H1 (cell line): ENCODE data around the gene RYR3. TPM values are rescaled to one million over a fixed set of nuclear protein-coding genes. Genes with fewer than 3 reads are reported as not detected.

Experiments used
- CTCF ChIA-PET: fragments of 300-600 bp; sonication (Branson Sonifier 250); formaldehyde crosslinking; loops from one replicate; lab custom pipeline; 2021; ENCODE audit not compliant: partially characterized antibody; lab: Charles Lee
- POLR2A ChIA-PET: fragments of 300-600 bp; sonication (Branson Sonifier 250); formaldehyde crosslinking; loops from one replicate; lab custom pipeline; 2021; ENCODE audit warnings: inconsistent platforms; ENCODE audit not compliant: partially characterized antibody; lab: Charles Lee
- DNase-seq, 2 experiments: peaks; one replicate each; pipeline versions ENCODE4 v3.0.0 to v3.0.0-alpha.2; 2010 to 2022; ENCODE audit warnings: low spot score in 2 of 2, low read depth in 1 of 2, mixed read lengths in 1 of 2
- FAIRE-seq: peaks from 2 replicates; lab custom pipeline; 2011; peaks lifted over from hg19 to GRCh38; lab: Jason Lieb, UNC
- H2AFZ ChIP-seq: 2 replicates; pipeline ENCODE4 v1.8.1; 2012; ENCODE audit warnings: low read length, inconsistent platforms
- H2AK5ac ChIP-seq: 2 replicates; pipeline ENCODE4 v1.6.1; 2013; ENCODE audit warnings: low read depth, low read length
- H2BK120ac ChIP-seq: replicated peaks from 2 replicates; pipeline ENCODE3; 2013; ENCODE audit warnings: low read depth, low read length, inconsistent platforms
- H2BK12ac ChIP-seq: 2 replicates; pipeline ENCODE4 v1.6.1; 2013; ENCODE audit warnings: low read depth, low read length
- H2BK15ac ChIP-seq: 2 replicates; pipeline ENCODE4 v1.6.1; 2013; ENCODE audit warnings: low read length
- H2BK20ac ChIP-seq: 2 replicates; pipeline ENCODE4 v1.6.1; 2013; ENCODE audit warnings: low read length
- H2BK5ac ChIP-seq: 2 replicates; pipeline ENCODE4 v1.6.1; 2013; ENCODE audit warnings: low read depth, low read length
- H3K14ac ChIP-seq: 2 replicates; pipeline ENCODE4 v1.6.1; 2013; ENCODE audit warnings: inconsistent platforms; ENCODE audit not compliant: insufficient read length
- H3K18ac ChIP-seq: 2 replicates; pipeline ENCODE4 v1.6.1; 2013; ENCODE audit warnings: low read length; ENCODE audit errors: extremely low read depth
- H3K23ac ChIP-seq: 2 replicates; pipeline ENCODE4 v1.6.1; 2013; ENCODE audit warnings: inconsistent platforms; ENCODE audit not compliant: insufficient read length
- H3K23me2 ChIP-seq: 2 replicates; pipeline ENCODE4 v1.6.1; 2013; ENCODE audit warnings: low read depth, low read length
- H3K27ac ChIP-seq: 2 replicates; pipeline ENCODE4 v1.6.1; 2011; ENCODE audit warnings: low read depth, low read length, inconsistent platforms
- H3K27me3 ChIP-seq, 4 experiments: replicated peaks in 1 of 4; 1 replicate in 1 of 4; 2 replicates in 3 of 4; pipeline versions ENCODE4 v1.6.1 to v1.8.1; 2011 to 2013; ENCODE audit warnings: low read length in 3 of 4, mild to moderate bottlenecking in 3 of 4, inconsistent platforms in 2 of 4, mixed read lengths in 2 of 4, moderate library complexity in 1 of 4; ENCODE audit not compliant: control insufficient read depth in 3 of 4, insufficient read depth in 3 of 4; ENCODE audit errors: extremely low read depth in 1 of 4
- H3K36me3 ChIP-seq, 4 experiments: 2 replicates each; pipeline versions ENCODE4 v1.6.1 to v1.8.1; 2011 to 2013; ENCODE audit warnings: mild to moderate bottlenecking in 4 of 4, low read length in 3 of 4, moderate library complexity in 2 of 4, control low read depth in 1 of 4, inconsistent platforms in 1 of 4; ENCODE audit not compliant: insufficient read depth in 4 of 4, control insufficient read depth in 2 of 4
- H3K4ac ChIP-seq: replicated peaks from 2 replicates; pipeline ENCODE3; 2013; ENCODE audit warnings: low read length, low read depth, mixed read lengths, inconsistent platforms; ENCODE audit not compliant: insufficient read length
- H3K4me1 ChIP-seq, 4 experiments: replicated peaks in 1 of 4; 1 replicate in 1 of 4; 2 replicates in 3 of 4; pipeline versions ENCODE4 v1.6.1 to v1.8.1; 2011 to 2013; ENCODE audit warnings: low read length in 3 of 4, inconsistent platforms in 2 of 4, mixed read lengths in 1 of 4; ENCODE audit not compliant: insufficient read depth in 4 of 4, control insufficient read depth in 3 of 4
- H3K4me2 ChIP-seq, 2 experiments: 2 replicates each; pipeline versions ENCODE4 v1.6.1 to v1.8.1; 2011 to 2013; ENCODE audit warnings: low read depth in 2 of 2, low read length in 2 of 2, control low read depth in 1 of 2, inconsistent platforms in 1 of 2, mild to moderate bottlenecking in 1 of 2; ENCODE audit not compliant: insufficient read depth in 1 of 2
- H3K4me3 ChIP-seq, 4 experiments: fragments of 200-600, 300-600 bp in 1 of 4; sonication (generic), shearing (Covaris generic), sonication (Bioruptor Twin) in 1 of 4; 2 replicates each; pipeline versions ENCODE4 v1.5.1 to v1.8.1; 2011 to 2016; ENCODE audit warnings: low read length in 4 of 4, low read depth in 3 of 4, control low read depth in 2 of 4, inconsistent platforms in 2 of 4, mild to moderate bottlenecking in 2 of 4, mixed read lengths in 1 of 4, moderate library complexity in 1 of 4; ENCODE audit not compliant: insufficient read depth in 2 of 4; ENCODE audit errors: extremely low read depth in 1 of 4
- H3K56ac ChIP-seq: replicated peaks from 2 replicates; pipeline ENCODE3; 2013; ENCODE audit warnings: low read depth, mild to moderate bottlenecking, mixed read lengths, low read length, inconsistent platforms; ENCODE audit not compliant: insufficient read length
- H3K79me1 ChIP-seq: 2 replicates; pipeline ENCODE4 v1.6.1; 2013; ENCODE audit warnings: low read depth, low read length, control low read depth
- H3K79me2 ChIP-seq, 2 experiments: 2 replicates each; pipeline versions ENCODE4 v1.6.1 to v1.8.1; 2012 to 2013; ENCODE audit warnings: low read length in 2 of 2, mild to moderate bottlenecking in 2 of 2, inconsistent platforms in 1 of 2; ENCODE audit not compliant: insufficient read depth in 2 of 2, control insufficient read depth in 1 of 2
- H3K9ac ChIP-seq, 4 experiments: replicated peaks in 1 of 4; 1 replicate in 1 of 4; 2 replicates in 3 of 4; pipeline versions ENCODE4 v1.6.1 to v1.8.1; 2011 to 2013; ENCODE audit warnings: low read depth in 3 of 4, low read length in 3 of 4, control low read depth in 2 of 4, mild to moderate bottlenecking in 2 of 4, moderate library complexity in 2 of 4, inconsistent platforms in 1 of 4; ENCODE audit errors: extremely low read depth in 1 of 4
- H3K9me3 ChIP-seq, 2 experiments: 2 replicates each; pipeline versions ENCODE4 v1.6.1 to v1.8.1; 2012 to 2013; ENCODE audit warnings: mild to moderate bottlenecking in 2 of 2, moderate library complexity in 2 of 2, control low read depth in 1 of 2, inconsistent platforms in 1 of 2, low read depth in 1 of 2, low read length in 1 of 2, mixed read lengths in 1 of 2; ENCODE audit not compliant: insufficient read depth in 2 of 2
- H4K20me1 ChIP-seq, 2 experiments: replicated peaks in 1 of 2; 2 replicates each; pipeline versions ENCODE3 to v1.8.1; 2011 to 2013; ENCODE audit warnings: inconsistent platforms in 2 of 2, low read length in 2 of 2, mild to moderate bottlenecking in 1 of 2; ENCODE audit not compliant: insufficient read depth in 2 of 2, control insufficient read depth in 1 of 2
- H4K5ac ChIP-seq: 2 replicates; pipeline ENCODE4 v1.6.1; 2013; ENCODE audit warnings: low read length, low read depth, mixed read lengths, inconsistent platforms; ENCODE audit not compliant: insufficient read length
- H4K8ac ChIP-seq: 2 replicates; pipeline ENCODE4 v1.8.0; 2013; ENCODE audit warnings: mild to moderate bottlenecking, moderate library complexity, low read length, inconsistent platforms; ENCODE audit not compliant: insufficient read depth; ENCODE audit errors: extremely low read depth
- H4K91ac ChIP-seq: replicated peaks from 2 replicates; pipeline ENCODE3; 2013; ENCODE audit warnings: low read length, mixed read lengths, inconsistent platforms; ENCODE audit not compliant: insufficient read length
- HDAC2 ChIP-seq, 2 experiments: fragments of 300-600 bp in 1 of 2; sonication (generic) in 1 of 2; IDR thresholded peaks; 2 replicates each; pipeline ENCODE4 v1.6.1; 2011 to 2012; ENCODE audit warnings: low read depth in 2 of 2, low read length in 2 of 2, mild to moderate bottlenecking in 2 of 2, moderate library complexity in 2 of 2, borderline replicate concordance in 1 of 2, inconsistent platforms in 1 of 2
- WGBS, 2 experiments: shearing (Covaris generic) in 1 of 2; methylation state at CpG; one replicate each; pipeline versions ENCODE4 v1.1.6 to v1.1.7; 2013 to 2015; ENCODE audit warnings: low lambda C conversion rate in 2 of 2, mixed read lengths in 2 of 2, inconsistent platforms in 1 of 2, low coverage in 1 of 2, missing lambda C conversion rate in 1 of 2; ENCODE audit not compliant: insufficient replicate concordance in 2 of 2, insufficient coverage in 1 of 2, insufficient read length in 1 of 2; ENCODE audit errors: extremely low coverage in 1 of 2, missing lambda C conversion rate in 1 of 2; 5-methylcytosine and 5-hydroxymethylcytosine counted together
- polyA plus RNA-seq, 7 experiments: library from polyadenylated mRNA; depleted of rRNA in 3 of 7; stranded (reverse) in 5 of 7; unstranded in 2 of 7; fragments of >200 nt in 5 of 7; fragments of 200-250 nt in 2 of 7; gene quantifications; 1 replicate in 5 of 7; 2 replicates in 1 of 7; 4 replicates in 1 of 7; pipeline versions ENCODE4 v1.2.1 to v1.2.3, GENCODE V29; 2011 to 2013; ENCODE audit warnings: missing spikeins in 2 of 7, mixed read lengths in 2 of 7
- total RNA-seq: library from RNA; stranded (reverse); fragmentation: NEBNext Ultra II Directional; extraction: Animal tissue kit (Norgen Biotek cat#: 25700); gene quantifications from 2 replicates; pipeline ENCODE4 v1.2.1, GENCODE V29; 2021

The RYR3 gene
- total and polyA plus RNA-seq, 2 of the 8 experiments (the other 6 are each of a cell fraction or from before 2014, with no cell fraction given), result 0.33 to 3.4 TPM

- CTCF ChIA-PET, result interaction anchor here (0.7 to 1.8 kb wide), 2 partner anchors 16 to 22 kb away, joined by 3 to 5 read pairs; no protein-coding TSS in a partner anchor
These were observed 204.4 kb downstream of the RYR3 start for GRCh38 chr15:33515121-33515520.

More at GRCh38 chr15:33515121-33515520, 204.4 kb downstream of the RYR3 start:
- Histone ChIP-seq H3K23ac (no peak overlapping the region), H3K79me1 (no peaks in the 10 kb centered on the region), H3K27me3 (no peaks in the 10 kb centered on the region; a peak in 1 of 7 replicates), H3K9me3 (no peaks in the 10 kb centered on the region), H3K23me2 (no peaks in the 10 kb centered on the region), H2BK20ac (no peak overlapping the region), H2AK5ac (no peak overlapping the region), H3K79me2 (no peaks in the 10 kb centered on the region), H3K18ac (no peak overlapping the region), H2BK15ac (no peak overlapping the region), H2BK5ac (no peak overlapping the region), H3K4me1 (no peaks in the 10 kb centered on the region; a peak in 1 of 7 replicates), H2AFZ (no peak overlapping the region), H3K56ac (no peak overlapping the region), H4K5ac (no peak overlapping the region), H3K14ac (no peak overlapping the region), H2BK120ac (no peak overlapping the region), H3K9ac (no peak overlapping the region), H4K20me1 (no peaks in the 10 kb centered on the region), H3K4ac (no peak overlapping the region), H3K36me3 (no peaks in the 10 kb centered on the region), H3K4me3 (no peak overlapping the region), H3K27ac (no peak overlapping the region), H3K4me2 (no peak overlapping the region), H2BK12ac (no peak overlapping the region), H4K8ac (no peak overlapping the region), H4K91ac (no peak overlapping the region)
- FAIRE-seq, result no peak
- 87% methylated on average over 2 of the region's 2 CpGs; no CpG with 5 or more reads in 1 of the 2 experiments for WGBS, 2 experiments
- POLR2A ChIA-PET, result no interaction called here
- TF ChIP-seq HDAC2 (IDR thresholded peaks at IDR 0.05; ENCODE audit: borderline replicate concordance in 1 of 2, low read depth in 2 of 2, low read length in 2 of 2), result no peak
- DNase-seq, result no peak
